Lower leg skin (tissue), 4 donors: Measurements from ENCODE around the gene SLC17A8. TPM values are rescaled to one million over a fixed set of nuclear protein-coding genes. Genes with fewer than 3 reads are reported as not detected.
"Not testable (repeated sequence)": the region's sequence is repeated elsewhere in the genome, so short reads cannot be mapped to it uniquely, and the experiment has no call there.

Experiments
- DNase-seq, 2 donors: peaks; one replicate each; pipeline ENCODE4 v3.0.0-alpha.2; 2019; ENCODE audit warnings: low spot score in 2 of 2
- H3K4me3 ChIP-seq: fragments of 200-600 bp; sonication (generic); 2 replicates; pipeline ENCODE4 v1.5.1; 2017; ENCODE audit warnings: mild to moderate bottlenecking, low read depth; ENCODE audit not compliant: poor library complexity, severe bottlenecking
- POLR2A ChIP-seq, 2 donors: fragments of 450-650 bp; IDR thresholded peaks; one replicate each; pipeline ENCODE4 v1.6.1; 2016 to 2017; ENCODE audit warnings: antibody characterized with exemption in 2 of 2, mild to moderate bottlenecking in 1 of 2, moderate library complexity in 1 of 2
- WGBS, 2 donors: methylation state at CpG; one replicate each; pipeline ENCODE4 v1.1.5; 2018; 5-methylcytosine and 5-hydroxymethylcytosine counted together
- intact Hi-C: fragments of 100-400 bp; cut with DNase I; formaldehyde crosslinking; loops from one replicate; pipeline ENCODE4 v1.15.0; 2023; ENCODE audit warnings: low total_unique reads
- total RNA-seq, 4 donors: library from RNA; depleted of rRNA; stranded (reverse); fragments of >200 nt; gene quantifications; one replicate each; pipeline ENCODE4 v1.1.0, GENCODE V29; 2016
- TF ChIP-seq, protein P1 (sequence below), 3 donors: fragments of 450-650 bp; IDR thresholded peaks; one replicate each; pipeline ENCODE4 v1.5.1; 2016; ENCODE audit warnings: antibody characterized with exemption in 3 of 3, mild to moderate bottlenecking in 3 of 3, moderate library complexity in 2 of 3

The SLC17A8 gene
- total RNA-seq, 4 donors from 2014 or later, result not detected

DNA sequence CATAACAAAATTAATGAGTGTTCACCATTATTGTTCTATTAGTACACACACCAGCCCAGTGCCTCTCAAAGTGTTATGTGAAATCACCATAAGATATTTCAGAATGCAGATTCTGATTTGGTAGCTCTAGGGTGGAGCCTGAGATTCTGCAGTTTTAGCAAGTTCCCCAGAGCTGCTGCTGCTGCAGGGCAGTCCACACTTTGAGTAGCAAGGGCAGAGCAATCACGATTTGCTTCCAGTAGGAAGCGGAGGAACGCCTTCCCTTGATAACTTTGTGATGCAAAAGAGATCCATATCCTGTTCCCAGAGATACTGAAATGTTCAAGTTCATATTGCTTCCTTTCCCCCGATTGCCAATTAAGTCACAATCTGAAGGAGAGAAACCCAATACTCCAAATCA is 57.9 kb downstream of the SLC17A8 start:
- TF ChIP-seq, protein P1, sequence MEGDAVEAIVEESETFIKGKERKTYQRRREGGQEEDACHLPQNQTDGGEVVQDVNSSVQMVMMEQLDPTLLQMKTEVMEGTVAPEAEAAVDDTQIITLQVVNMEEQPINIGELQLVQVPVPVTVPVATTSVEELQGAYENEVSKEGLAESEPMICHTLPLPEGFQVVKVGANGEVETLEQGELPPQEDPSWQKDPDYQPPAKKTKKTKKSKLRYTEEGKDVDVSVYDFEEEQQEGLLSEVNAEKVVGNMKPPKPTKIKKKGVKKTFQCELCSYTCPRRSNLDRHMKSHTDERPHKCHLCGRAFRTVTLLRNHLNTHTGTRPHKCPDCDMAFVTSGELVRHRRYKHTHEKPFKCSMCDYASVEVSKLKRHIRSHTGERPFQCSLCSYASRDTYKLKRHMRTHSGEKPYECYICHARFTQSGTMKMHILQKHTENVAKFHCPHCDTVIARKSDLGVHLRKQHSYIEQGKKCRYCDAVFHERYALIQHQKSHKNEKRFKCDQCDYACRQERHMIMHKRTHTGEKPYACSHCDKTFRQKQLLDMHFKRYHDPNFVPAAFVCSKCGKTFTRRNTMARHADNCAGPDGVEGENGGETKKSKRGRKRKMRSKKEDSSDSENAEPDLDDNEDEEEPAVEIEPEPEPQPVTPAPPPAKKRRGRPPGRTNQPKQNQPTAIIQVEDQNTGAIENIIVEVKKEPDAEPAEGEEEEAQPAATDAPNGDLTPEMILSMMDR (IDR thresholded peaks at IDR 0.05), result no peak
- no peak for TF ChIP-seq POLR2A (IDR thresholded peaks at IDR 0.05)
- intact Hi-C loops, result no loop called here
- 66 to 69% methylated on average over 4 of the region's 4 CpGs for WGBS, 2 donors
- no peak overlapping the region for H3K4me3 ChIP-seq
- no peak for DNase-seq

DNA sequence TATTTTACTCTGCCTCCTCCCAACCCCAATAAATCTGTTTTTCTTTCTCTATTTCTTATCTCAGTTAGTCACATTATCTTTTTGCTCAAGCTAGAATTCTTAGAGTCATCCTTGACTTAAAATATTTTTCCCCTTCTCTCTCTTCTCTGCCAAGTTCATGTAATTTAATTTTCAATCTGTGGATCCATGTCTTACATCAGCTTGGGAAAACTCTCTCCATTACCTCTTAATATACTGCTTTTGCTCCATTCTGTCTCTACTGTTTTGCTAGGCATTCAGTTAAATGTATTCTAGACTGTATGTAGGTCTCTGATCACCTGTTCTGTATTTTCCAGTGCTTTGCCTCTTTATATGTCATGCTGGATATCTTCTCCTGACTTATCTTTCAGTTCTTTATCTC is 65.8 kb downstream of the SLC17A8 start:
- no peak for DNase-seq
- no peak for TF ChIP-seq POLR2A (IDR thresholded peaks at IDR 0.05)
- TF ChIP-seq, protein P1 (IDR thresholded peaks at IDR 0.05), result no peak
- intact Hi-C loops, result no loop called here
- no peak overlapping the region for H3K4me3 ChIP-seq

DNA sequence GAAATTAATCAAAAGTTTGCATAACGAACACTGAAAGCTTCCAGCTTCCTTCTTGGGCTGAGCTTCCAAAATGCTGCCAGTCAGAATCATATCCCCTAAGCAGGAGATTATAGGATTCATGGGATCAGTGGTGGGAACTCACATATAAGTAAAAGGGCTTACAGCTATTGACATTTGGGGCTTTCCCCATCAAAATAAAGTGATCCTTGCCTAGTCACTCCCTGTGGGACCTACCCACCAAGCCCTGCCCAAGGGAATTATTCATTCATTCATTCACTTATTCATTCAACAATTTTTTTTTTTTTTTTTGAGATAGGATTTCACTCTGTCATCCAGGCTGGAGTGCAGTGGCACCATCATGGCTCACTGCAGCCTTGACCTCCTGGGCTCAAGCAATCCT is 69.3 kb downstream of the SLC17A8 start:
- 11 to 14% methylated on average over 1 of the region's 1 CpG for WGBS, 2 donors
- H3K4me3 ChIP-seq, result no peak overlapping the region
- no peak for DNase-seq
- TF ChIP-seq, protein P1 (IDR thresholded peaks at IDR 0.05), result no peak
- TF ChIP-seq POLR2A (IDR thresholded peaks at IDR 0.05), result no peak
- intact Hi-C loops, result no loop called here

DNA sequence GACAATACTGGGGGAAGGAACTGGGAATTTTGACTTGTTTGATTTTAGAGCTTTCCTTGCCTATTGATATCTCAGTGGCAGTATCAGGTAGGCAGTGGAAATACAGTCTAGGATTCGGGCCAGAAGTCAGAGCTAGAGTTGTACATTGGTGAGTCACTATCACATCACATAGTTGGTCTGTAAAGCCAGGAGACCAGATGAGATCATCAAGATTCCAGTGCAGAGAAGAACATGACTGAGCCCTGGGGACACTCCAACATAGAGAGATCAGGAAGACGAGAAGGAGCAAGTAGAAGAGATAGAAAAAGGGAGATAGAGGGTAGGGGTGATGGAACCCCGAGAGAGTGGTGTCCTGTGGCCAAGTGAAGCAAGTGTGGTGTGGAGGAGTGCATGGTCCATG is 70.2 kb downstream of the SLC17A8 start:
- TF ChIP-seq, protein P1 (IDR thresholded peaks at IDR 0.05), result no peak
- TF ChIP-seq POLR2A (IDR thresholded peaks at IDR 0.05), result no peak
- intact Hi-C loops, result no loop called here
- no peak for DNase-seq
- no peak overlapping the region for H3K4me3 ChIP-seq
- 42 to 56% methylated on average over 3 of the region's 3 CpGs for WGBS, 2 donors

DNA sequence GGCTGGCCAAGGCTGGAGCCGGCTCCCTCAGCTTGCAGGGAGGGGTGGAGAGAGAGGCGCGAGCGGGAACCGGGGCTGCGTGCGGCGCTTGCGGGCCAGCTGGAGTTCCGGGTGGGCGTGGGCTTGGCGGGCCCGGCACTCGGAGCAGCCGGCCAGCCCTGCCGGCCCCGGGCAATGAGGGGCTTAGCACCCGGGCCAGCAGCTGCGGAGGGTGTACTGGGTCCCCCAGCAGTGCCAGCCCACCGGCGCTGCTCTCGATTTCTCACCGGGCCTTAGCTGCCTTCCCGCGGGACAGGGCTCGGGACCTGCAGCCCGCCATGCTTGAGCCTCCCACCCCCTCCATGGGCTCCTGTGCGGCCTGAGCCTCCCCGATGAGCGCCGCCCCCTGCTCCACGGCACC is 73.4 kb downstream of the SLC17A8 start:
- DNase-seq, H3K4me3 ChIP-seq, intact Hi-C loops: not testable (repeated sequence)
- WGBS, 2 donors, result 97 to 98% methylated on average over 13 to 17 of the region's 32 CpGs

DNA sequence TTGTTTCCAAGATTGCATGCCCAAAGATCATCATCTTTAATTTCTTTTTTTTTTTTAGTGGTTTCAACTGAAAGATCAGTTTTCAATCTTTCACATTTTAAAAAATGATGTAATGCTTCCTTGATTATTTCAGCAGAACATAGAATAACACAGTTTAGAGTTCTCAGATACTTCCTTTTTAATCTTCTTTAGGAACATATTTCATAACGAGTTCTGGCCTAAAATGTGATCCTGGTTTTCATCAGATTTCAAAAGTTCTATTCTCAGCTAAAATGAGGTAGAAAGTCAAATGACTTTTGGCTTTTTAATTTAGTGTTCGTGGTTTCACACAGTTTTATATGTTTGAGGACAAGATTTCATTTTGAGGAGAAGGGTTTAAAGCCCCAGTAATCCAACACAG is 76.8 kb downstream of the SLC17A8 start:
- DNase-seq, result no peak
- H3K4me3 ChIP-seq, result no peak overlapping the region
- WGBS, 2 donors, result 35 to 41% methylated on average over 2 of the region's 2 CpGs
- TF ChIP-seq, protein P1 (IDR thresholded peaks at IDR 0.05), result no peak
- TF ChIP-seq POLR2A (IDR thresholded peaks at IDR 0.05), result no peak
- intact Hi-C loops, result no loop called here
